GM21786 (cell line): ENCODE measurements around the gene DOK3.
"Not testable (repeated sequence)": the region's sequence is repeated elsewhere in the genome, so short reads cannot be mapped to it uniquely, and the experiment has no call there.

Source experiments
- ATAC-seq: cut with Tn5 transposase; IDR thresholded peaks from one replicate; pipeline ENCODE4 v1.9.1; 2021; ENCODE audit not compliant: unreplicated experiment

The DOK3 gene

GRCh38 chr5:177498013-177498787 lies 11.4 kb downstream of the DOK3 start:
- no peak for ATAC-seq

- ATAC-seq, result peak; percentile 65
Observed at GRCh38 chr5:177497292-177498012, 12.2 kb downstream of the DOK3 start, which contains the start of gene PDLIM7. Gene PDLIM7, minus strand, starts transcription at chr5:177497604. Its CDS starts 1,092 bp downstream, at chr5:177496512.

GRCh38 chr5:177496727-177497291 lies 12.8 kb downstream of the DOK3 start:
- ATAC-seq, result no peak

GRCh38 chr5:177496070-177496726 lies 13.4 kb downstream of the DOK3 start:
- no peak for ATAC-seq

- ATAC-seq, result no peak
Observed at GRCh38 chr5:177495243-177496060, 14.2 kb downstream of the DOK3 start.

GRCh38 chr5:177494346-177495195 lies 15.1 kb downstream of the DOK3 start:
- ATAC-seq, result no peak

- ATAC-seq, result no peak
Observed at GRCh38 chr5:177493795-177494345, 15.8 kb downstream of the DOK3 start.

GRCh38 chr5:177492841-177493240 lies 16.8 kb downstream of the DOK3 start:
- no peak for ATAC-seq

- no peak for ATAC-seq
Observed at GRCh38 chr5:177491983-177492746, 17.5 kb downstream of the DOK3 start.

- no peak for ATAC-seq
Observed at GRCh38 chr5:177491429-177491945, 18.1 kb downstream of the DOK3 start.

GRCh38 chr5:177490992-177491391 lies 18.6 kb downstream of the DOK3 start:
- ATAC-seq, result no peak

GRCh38 chr5:177490311-177490991 lies 19.2 kb downstream of the DOK3 start:
- no peak for ATAC-seq

GRCh38 chr5:177489119-177489716 lies 20.4 kb downstream of the DOK3 start:
- no peak for ATAC-seq

- no peak for ATAC-seq
Observed at GRCh38 chr5:177487975-177488374, 21.7 kb downstream of the DOK3 start.

- ATAC-seq, result no peak
Observed at GRCh38 chr5:177487144-177487543, 22.5 kb downstream of the DOK3 start.

- ATAC-seq, result no peak
Observed at GRCh38 chr5:177486256-177486655, 23.4 kb downstream of the DOK3 start.

- ATAC-seq, result not testable (repeated sequence)
Observed at GRCh38 chr5:177485753-177486152, 23.9 kb downstream of the DOK3 start.
